Mucosa of descending colon (tissue), 3 donors: Measurements from ENCODE around the gene ACSL4. TPM values are rescaled to one million over a fixed set of nuclear protein-coding genes. Genes with fewer than 3 reads are reported as not detected.
A peak's percentile ranks its signal among the peaks of the same experiment; 100 is the strongest.

ENCODE experiments used
- ATAC-seq: fragments of 200-7000 bp; cut with Tn5 transposase; one replicate; pipeline ENCODE4 v1.9.1; 2020; ENCODE audit warnings: mild to moderate bottlenecking, moderate library complexity
- DNase-seq, 3 donors: peaks; one replicate each; pipeline ENCODE4 v3.0.0-alpha.2; 2020
- H3K36me3 ChIP-seq: fragments of 200-600 bp; one replicate; pipeline ENCODE4 v1.8.0; 2021; ENCODE audit warnings: low read depth, mild to moderate bottlenecking
- H3K4me1 ChIP-seq: fragments of 200-600 bp; one replicate; pipeline ENCODE4 v1.8.0; 2021; ENCODE audit warnings: low read depth, mild to moderate bottlenecking
- H3K4me3 ChIP-seq: fragments of 200-600 bp; one replicate; pipeline ENCODE4 v1.8.0; 2021; ENCODE audit warnings: mild to moderate bottlenecking
- H3K9me3 ChIP-seq: fragments of 200-600 bp; one replicate; pipeline ENCODE4 v1.8.0; 2021; ENCODE audit warnings: mild to moderate bottlenecking
- CTCF ChIP-seq: fragments of 200-600 bp; IDR thresholded peaks from one replicate; pipeline ENCODE4 v1.8.0; 2022; ENCODE audit warnings: antibody characterized with exemption, mild to moderate bottlenecking
- intact Hi-C, 2 donors: fragments of 100-400 bp; cut with DNase I in 1 of 2; cut with micrococcal nuclease in 1 of 2; formaldehyde crosslinking; loops; one replicate each; pipeline versions ENCODE4 v1.11.0 to v1.11.1; 2022; cut with DNase I, micrococcal nuclease
- total RNA-seq, 3 donors: library from RNA; stranded (reverse); fragmentation: NEBNext Ultra II Directional in 2 of 3; extraction: Animal tissue kit (Norgen Biotek cat#: 25700) in 2 of 3; gene quantifications; one replicate each; pipeline versions ENCODE4 v1.2.1 to v1.2.4, GENCODE V29; 2021 to 2023
- donor health status: DM: no; HTN: no; CAD: no; lungs with moderate emphysema.
- donor health status: DM: no; HTN: no; CAD: no.
- donor health status: DM: no; HTN: yes; CAD: no.

Gene ACSL4
- total RNA-seq, 3 donors from 2014 or later: 9.8 to 28.2 (median 18.4) TPM

- H3K9me3 ChIP-seq: no peaks in the 10 kb centered on the region
- no peaks in the 10 kb centered on the region for H3K4me1 ChIP-seq
- intact Hi-C loops: no loop called here
- no peak for TF ChIP-seq CTCF
- ATAC-seq (no peak), DNase-seq (no peak)
- no peak overlapping the region for H3K4me3 ChIP-seq
- no peaks in the 10 kb centered on the region for H3K36me3 ChIP-seq
Measured at GRCh38 chrX:109626637-109627036, 106.4 kb downstream of the ACSL4 start.

GRCh38 chrX:109624641-109625616 is 108.1 kb downstream of the ACSL4 start, which contains the start of gene KCNE5:
KCNE5 (minus strand) TSS chrX:109625172; CDS start chrX:109625020, 152 bp downstream.
- DNase-seq: peak in 1 of 3 donors; percentile 40

DNA sequence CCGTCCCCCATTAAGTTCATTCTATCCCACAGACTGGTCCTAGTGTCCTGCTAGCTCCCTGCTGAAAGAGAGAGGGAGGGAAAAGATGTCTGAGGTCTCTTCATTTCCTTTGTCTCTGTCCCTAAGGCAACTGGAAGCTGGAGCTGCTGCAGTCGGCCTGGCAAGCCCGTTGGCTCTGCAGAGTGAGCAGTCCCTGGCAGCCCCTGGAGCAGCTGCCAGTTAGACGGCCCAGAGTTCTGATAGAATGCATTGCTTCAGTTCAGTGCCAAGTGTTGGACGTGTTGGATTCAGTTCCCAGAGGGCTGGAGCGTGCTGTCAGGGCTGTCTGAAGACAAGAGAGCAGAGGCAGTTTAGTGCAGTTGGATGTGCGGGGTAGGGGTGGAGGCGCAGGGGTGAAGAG is 109.1 kb downstream of the ACSL4 start:
- TF ChIP-seq CTCF: no peak
- DNase-seq: no peak
- intact Hi-C loops: no loop called here

More at GRCh38 chrX:109624641-109625616, 108.1 kb downstream of the ACSL4 start, which contains the start of gene KCNE5:
- TF ChIP-seq CTCF: no peak
- intact Hi-C loops: no loop called here
- Histone ChIP-seq H3K9me3 (no peaks in the 10 kb centered on the region), H3K4me3 (no peak within 1 kb of the TSS), H3K4me1 (no peaks in the 10 kb centered on the region), H3K36me3 (no peaks in the 10 kb centered on the region)
- ATAC-seq: no peak

DNA sequence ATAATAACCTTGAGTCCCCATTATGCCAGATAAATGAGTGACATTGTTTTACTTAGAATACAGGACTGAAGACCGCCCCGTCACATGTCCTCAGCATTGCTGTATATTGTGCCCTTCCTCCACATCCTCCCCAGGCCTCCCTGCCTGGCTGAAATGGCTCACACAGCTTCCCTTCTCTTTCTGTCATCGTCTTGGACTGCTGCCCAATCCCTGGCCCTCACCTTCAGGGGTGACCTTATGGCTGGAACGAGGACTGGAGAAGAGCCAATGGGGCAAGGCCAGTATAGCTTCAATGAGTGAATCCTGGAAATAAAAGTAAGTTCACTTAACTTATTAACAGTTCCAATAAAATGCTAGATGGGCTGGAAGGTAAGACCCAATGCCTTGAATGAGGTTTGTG is 110.8 kb downstream of the ACSL4 start:
- DNase-seq (no peak), ATAC-seq (no peak)
- Histone ChIP-seq H3K4me1 (no peaks in the 10 kb centered on the region), H3K36me3 (no peaks in the 10 kb centered on the region), H3K4me3 (no peak overlapping the region), H3K9me3 (no peaks in the 10 kb centered on the region)
- TF ChIP-seq CTCF: no peak
- intact Hi-C loops: no loop called here

More for the DNA sequence above, 109.1 kb downstream of the ACSL4 start:
- no peaks in the 10 kb centered on the region for H3K36me3 ChIP-seq
- no peak overlapping the region for H3K4me3 ChIP-seq
- H3K4me1 ChIP-seq: no peaks in the 10 kb centered on the region
- no peak for ATAC-seq
- H3K9me3 ChIP-seq: no peaks in the 10 kb centered on the region

- TF ChIP-seq CTCF: no peak
- H3K4me3 ChIP-seq: no peak overlapping the region
- H3K36me3 ChIP-seq: no peaks in the 10 kb centered on the region
- intact Hi-C loops: no loop called here
- H3K9me3 ChIP-seq: no peaks in the 10 kb centered on the region
- DNase-seq: no peak
- no peaks in the 10 kb centered on the region for H3K4me1 ChIP-seq
- no peak for ATAC-seq
Measured at GRCh38 chrX:109619771-109620170, 113.3 kb downstream of the ACSL4 start.
